IPS-18a (cell line): ENCODE results near the gene CSNK1G2.

Experiments used
- H3K27ac ChIP-seq: one replicate; pipeline ENCODE4 v1.5.1; 2013; ENCODE audit warnings: low read length
- H3K27me3 ChIP-seq: one replicate; pipeline ENCODE4 v1.6.1; 2013; ENCODE audit warnings: mild to moderate bottlenecking, low read length; ENCODE audit not compliant: control insufficient read depth, insufficient read depth
- H3K36me3 ChIP-seq: one replicate; pipeline ENCODE4 v1.6.1; 2013; ENCODE audit warnings: low read depth, low read length; ENCODE audit not compliant: control insufficient read depth
- H3K4me1 ChIP-seq: one replicate; pipeline ENCODE4 v1.6.1; 2013; ENCODE audit warnings: low read depth, low read length; ENCODE audit not compliant: control insufficient read depth
- H3K4me3 ChIP-seq: one replicate; pipeline ENCODE4 v1.5.1; 2013; ENCODE audit warnings: low read length
- H3K9ac ChIP-seq: one replicate; pipeline ENCODE4 v1.6.1; 2013; ENCODE audit warnings: mild to moderate bottlenecking, low read length, moderate library complexity
- H3K9me3 ChIP-seq: one replicate; pipeline ENCODE4 v1.6.1; 2013; ENCODE audit warnings: low read depth, low read length; ENCODE audit not compliant: control insufficient read depth

The CSNK1G2 gene

GRCh38 chr19:1936430-1936829 lies 4.5 kb upstream of the CSNK1G2 start:
- no peak overlapping the region for H3K9ac ChIP-seq
- no peaks in the 10 kb centered on the region for H3K4me1 ChIP-seq
- no peaks in the 10 kb centered on the region for H3K36me3 ChIP-seq
- H3K27me3 ChIP-seq, result no peaks in the 10 kb centered on the region
- H3K4me3 ChIP-seq, result no peak overlapping the region
- no peaks in the 10 kb centered on the region for H3K9me3 ChIP-seq
- H3K27ac ChIP-seq, result no peak overlapping the region

- Histone ChIP-seq H3K36me3 (no peaks in the 10 kb centered on the region), H3K4me1 (no peaks in the 10 kb centered on the region), H3K9ac (no peak overlapping the region), H3K9me3 (no peaks in the 10 kb centered on the region), H3K4me3 (no peak overlapping the region), H3K27ac (no peak overlapping the region), H3K27me3 (no peaks in the 10 kb centered on the region)
These were observed 3.9 kb upstream of the CSNK1G2 start for GRCh38 chr19:1936916-1937610.

DNA sequence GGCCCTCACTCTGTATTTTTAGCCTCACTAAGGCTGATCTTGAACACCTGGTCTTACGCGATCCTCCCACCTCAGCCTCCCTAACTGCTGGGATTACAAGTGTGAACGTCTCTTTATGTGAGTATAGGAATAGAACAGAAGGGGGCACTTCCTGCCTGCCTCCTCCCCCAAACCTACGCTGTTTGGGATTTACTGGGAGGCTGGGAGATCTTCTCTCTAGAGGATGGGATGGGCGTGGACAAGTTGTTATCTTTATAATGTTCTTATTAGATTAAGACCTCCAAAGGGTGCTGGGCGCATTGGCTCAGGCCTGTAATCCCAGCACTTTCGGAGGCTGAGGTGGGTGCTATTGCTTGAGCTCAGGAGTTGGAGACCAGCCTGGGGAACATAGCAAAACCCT lies 2.9 kb upstream of the CSNK1G2 start:
- H3K27me3 ChIP-seq, result no peaks in the 10 kb centered on the region
- H3K4me1 ChIP-seq, result peaks cover 2% of the 10 kb centered on the region
- no peak overlapping the region for H3K27ac ChIP-seq
- H3K9ac ChIP-seq, result no peak overlapping the region
- no peaks in the 10 kb centered on the region for H3K36me3 ChIP-seq
- H3K4me3 ChIP-seq, result no peak overlapping the region
- no peaks in the 10 kb centered on the region for H3K9me3 ChIP-seq

- no peaks in the 10 kb centered on the region for H3K36me3 ChIP-seq
- peak overlapping the region; percentile 89 for H3K9ac ChIP-seq
- H3K4me1 ChIP-seq, result peaks cover 5% of the 10 kb centered on the region
- no peaks in the 10 kb centered on the region for H3K27me3 ChIP-seq
- peak overlapping the region; percentile 84 for H3K27ac ChIP-seq
- peak overlapping the region; percentile 97 for H3K4me3 ChIP-seq
- no peaks in the 10 kb centered on the region for H3K9me3 ChIP-seq
These were observed 1.3 kb downstream of the CSNK1G2 start for GRCh38 chr19:1942078-1942933.

DNA sequence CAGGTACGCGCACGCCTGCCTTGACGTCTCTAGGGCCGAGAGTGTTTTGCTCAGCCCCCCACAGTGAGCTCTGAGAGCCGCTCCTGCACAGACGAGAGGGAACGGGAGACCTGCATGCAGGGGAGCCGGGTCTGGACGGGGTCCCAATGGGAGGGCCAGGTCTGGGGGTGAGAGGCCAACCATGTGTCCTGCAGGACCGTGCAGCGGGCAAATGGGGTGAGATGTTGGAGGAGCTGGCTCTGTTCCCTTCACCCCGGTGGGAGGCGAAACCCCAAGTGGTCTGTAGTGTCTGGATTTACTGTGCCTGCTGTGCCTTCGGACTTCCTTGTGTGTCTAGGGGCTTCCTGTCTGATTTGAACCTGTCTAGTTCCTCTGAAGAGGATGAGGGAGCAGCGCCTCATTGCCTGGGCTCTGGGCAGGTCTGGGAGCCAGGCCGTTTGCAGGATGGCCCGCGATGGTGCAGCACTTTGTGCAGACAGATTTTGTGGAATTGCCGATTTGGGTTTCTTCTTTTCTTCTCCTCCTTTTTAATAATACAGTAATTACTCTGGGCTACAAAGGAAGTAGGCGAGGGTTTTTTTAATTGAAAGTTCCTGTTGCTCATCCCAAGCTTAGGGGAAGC lies 2.1 kb downstream of the CSNK1G2 start:
- H3K27ac ChIP-seq, result no peak overlapping the region
- H3K36me3 ChIP-seq, result no peaks in the 10 kb centered on the region
- H3K4me1 ChIP-seq, result peaks cover 5% of the 10 kb centered on the region
- no peaks in the 10 kb centered on the region for H3K27me3 ChIP-seq
- peak overlapping the region; percentile 97 for H3K4me3 ChIP-seq
- H3K9me3 ChIP-seq, result no peaks in the 10 kb centered on the region
- H3K9ac ChIP-seq, result peak overlapping the region; percentile 89

GRCh38 chr19:1943661-1944087 lies 2.7 kb downstream of the CSNK1G2 start:
- no peaks in the 10 kb centered on the region for H3K9me3 ChIP-seq
- H3K27ac ChIP-seq, result no peak overlapping the region
- H3K36me3 ChIP-seq, result no peaks in the 10 kb centered on the region
- H3K4me1 ChIP-seq, result peaks cover 5% of the 10 kb centered on the region
- H3K4me3 ChIP-seq, result peak overlapping the region; percentile 97
- H3K9ac ChIP-seq, result no peak overlapping the region
- no peaks in the 10 kb centered on the region for H3K27me3 ChIP-seq

DNA sequence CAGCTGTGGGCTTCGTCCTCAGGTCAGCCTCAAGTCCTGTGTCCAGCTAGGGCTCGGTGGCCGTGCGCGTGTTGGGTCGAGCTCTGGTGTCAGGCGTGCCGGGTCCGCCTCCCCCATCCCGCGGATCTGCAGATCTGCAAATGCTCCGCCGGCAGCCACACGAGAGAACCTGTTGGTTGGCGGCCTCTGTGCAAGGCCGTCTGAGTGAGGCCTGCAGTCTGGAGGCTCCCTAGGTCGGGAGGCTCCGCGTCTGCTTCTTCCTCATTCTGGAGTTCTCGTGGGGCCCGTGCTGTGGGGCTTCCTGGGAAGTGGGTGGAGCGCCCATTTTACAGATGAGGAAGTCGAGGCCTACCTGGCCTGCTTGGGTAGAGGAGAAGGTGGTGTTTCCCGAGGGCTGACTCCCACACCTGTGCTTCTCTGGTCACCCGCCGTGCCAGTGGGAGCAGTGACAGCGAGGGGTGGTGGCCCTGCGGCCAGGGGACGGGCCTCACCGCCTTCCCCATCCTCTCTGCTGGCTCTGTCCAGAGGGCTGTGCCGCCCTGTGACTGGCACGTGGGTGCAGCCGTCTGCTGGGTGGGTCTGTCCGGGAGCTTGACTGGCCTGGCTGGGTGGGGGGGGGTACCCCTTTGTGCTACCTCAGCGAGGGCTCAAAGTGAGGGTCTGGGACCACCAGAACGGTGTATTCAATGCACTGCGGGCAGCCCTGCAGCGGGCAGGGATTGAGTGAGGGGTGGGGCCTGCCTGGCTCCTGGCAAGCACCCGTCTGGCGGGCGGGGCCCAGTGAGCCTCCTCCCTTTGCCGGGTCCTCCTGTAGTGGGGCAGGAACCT lies 3.3 kb downstream of the CSNK1G2 start:
- peaks cover 5% of the 10 kb centered on the region for H3K4me1 ChIP-seq
- no peaks in the 10 kb centered on the region for H3K9me3 ChIP-seq
- no peaks in the 10 kb centered on the region for H3K27me3 ChIP-seq
- H3K27ac ChIP-seq, result no peak overlapping the region
- no peaks in the 10 kb centered on the region for H3K36me3 ChIP-seq
- H3K4me3 ChIP-seq, result no peak overlapping the region
- no peak overlapping the region for H3K9ac ChIP-seq

- Histone ChIP-seq H3K27ac (no peak overlapping the region), H3K9ac (no peak overlapping the region), H3K4me3 (no peak overlapping the region), H3K36me3 (no peaks in the 10 kb centered on the region), H3K9me3 (no peaks in the 10 kb centered on the region), H3K4me1 (peaks cover 5% of the 10 kb centered on the region), H3K27me3 (no peaks in the 10 kb centered on the region)
These were observed 4.1 kb downstream of the CSNK1G2 start for GRCh38 chr19:1944916-1945561.

GRCh38 chr19:1945899-1946298 lies 4.9 kb downstream of the CSNK1G2 start:
- no peaks in the 10 kb centered on the region for H3K27me3 ChIP-seq
- peaks cover 5% of the 10 kb centered on the region for H3K4me1 ChIP-seq
- H3K9me3 ChIP-seq, result no peaks in the 10 kb centered on the region
- H3K36me3 ChIP-seq, result no peaks in the 10 kb centered on the region
- H3K9ac ChIP-seq, result no peak overlapping the region
- H3K4me3 ChIP-seq, result no peak overlapping the region
- H3K27ac ChIP-seq, result no peak overlapping the region

GRCh38 chr19:1947651-1948209 lies 6.8 kb downstream of the CSNK1G2 start:
- Histone ChIP-seq H3K4me3 (no peak overlapping the region), H3K9ac (no peak overlapping the region), H3K9me3 (no peaks in the 10 kb centered on the region), H3K27ac (no peak overlapping the region), H3K36me3 (no peaks in the 10 kb centered on the region), H3K4me1 (peaks cover 5% of the 10 kb centered on the region), H3K27me3 (no peaks in the 10 kb centered on the region)
